ENCODE results near the gene HOXA7. TPM values are rescaled to one million over a fixed set of nuclear protein-coding genes. Genes with fewer than 3 reads are reported as not detected.

HOXA7 gene
- total RNA-seq, 4 donors from 2014 or later, result 2.8 to 4.3 (median 3.6) TPM

- TF ChIP-seq CTCF (IDR thresholded peaks at IDR 0.05; ENCODE audit: low read depth), result no peak
Measured at GRCh38 chr7:27151341-27151930, 5.0 kb downstream of the HOXA7 start.

- no peak for TF ChIP-seq CTCF (IDR thresholded peaks at IDR 0.05; ENCODE audit: low read depth)
Measured at GRCh38 chr7:27150568-27151340, 5.7 kb downstream of the HOXA7 start.

- no peak for TF ChIP-seq CTCF (IDR thresholded peaks at IDR 0.05; ENCODE audit: low read depth)
Measured at GRCh38 chr7:27149842-27150567, 6.5 kb downstream of the HOXA7 start.

GRCh38 chr7:27148756-27149641 is 7.5 kb downstream of the HOXA7 start:
- TF ChIP-seq CTCF (IDR thresholded peaks at IDR 0.05; ENCODE audit: low read depth), result no peak

- TF ChIP-seq CTCF (IDR thresholded peaks at IDR 0.05; ENCODE audit: low read depth), result no peak
Measured at GRCh38 chr7:27148031-27148755, 8.3 kb downstream of the HOXA7 start.

GRCh38 chr7:27147199-27148030 is 9.1 kb downstream of the HOXA7 start, which contains the start of gene HOXA6:
Gene HOXA6, minus strand, starts transcription at chr7:27147774. Its CDS starts 25 bp downstream, at chr7:27147749.
- no peak for TF ChIP-seq CTCF (IDR thresholded peaks at IDR 0.05; ENCODE audit: low read depth)

Measured in subcutaneous adipose tissue (tissue), 4 donors.